GM12891 (cell line): ENCODE measurements around the gene ANKMY1.
A peak's percentile ranks its signal among the peaks of the same experiment; 100 is the strongest.

Experiments
- DNase-seq: peaks from one replicate; pipeline ENCODE4 v3.0.0; 2011; ENCODE audit warnings: low spot score; ENCODE audit not compliant: insufficient read length
- FAIRE-seq: peaks from 2 replicates; lab custom pipeline; 2011; peaks lifted over from hg19 to GRCh38; lab: Jason Lieb, UNC
- PAX5 ChIP-seq: IDR thresholded peaks from 2 replicates; pipeline ENCODE4 v1.6.1; 2011; ENCODE audit warnings: low read length, moderate library complexity, mild to moderate bottlenecking; ENCODE audit not compliant: insufficient read depth, severe bottlenecking
- POLR2A ChIP-seq: IDR thresholded peaks from 2 replicates; pipeline ENCODE4 v1.6.1; 2011; ENCODE audit warnings: low read depth, low read length, control low read depth
- POLR2AphosphoS5 ChIP-seq: IDR thresholded peaks from 2 replicates; pipeline ENCODE4 v1.6.1; 2011; ENCODE audit warnings: low read depth, low read length, control low read depth
- POU2F2 ChIP-seq: IDR thresholded peaks from 2 replicates; pipeline ENCODE4 v1.6.1; 2011; ENCODE audit warnings: low read depth, mild to moderate bottlenecking, control low read depth, low read length, moderate library complexity
- SPI1 ChIP-seq: IDR thresholded peaks from 2 replicates; pipeline ENCODE4 v1.6.1; 2011; ENCODE audit warnings: low read depth, low read length, control low read depth
- TAF1 ChIP-seq: IDR thresholded peaks from 2 replicates; pipeline ENCODE4 v1.6.1; 2011; ENCODE audit warnings: low read depth, low read length, control low read depth

ANKMY1 gene

DNA sequence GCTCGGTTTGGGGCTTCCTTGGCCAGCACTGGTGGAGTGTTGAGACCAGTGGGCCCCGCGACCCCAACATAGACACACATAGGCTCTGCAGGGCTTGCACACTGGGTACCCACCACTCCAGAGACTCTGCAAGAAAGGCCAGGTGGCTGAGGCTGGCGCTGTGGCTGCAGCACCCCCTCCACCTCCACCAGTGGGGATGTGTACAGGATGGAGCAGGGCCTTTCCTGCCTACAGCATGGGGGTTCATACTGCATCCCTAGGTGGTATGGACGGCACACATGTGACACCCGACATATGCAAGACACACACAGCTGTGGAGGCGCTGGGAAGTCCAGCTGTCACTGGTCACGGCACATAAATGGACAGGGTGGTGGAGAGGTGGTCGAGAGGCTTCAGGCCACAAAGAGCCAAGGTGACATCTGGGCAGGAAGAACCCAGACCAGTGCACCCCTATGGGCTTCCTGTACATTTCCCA lies 11.8 kb upstream of the ANKMY1 start:
- no peak for DNase-seq
- TF ChIP-seq POU2F2 (no peak), TAF1 (no peak), SPI1 (no peak), POLR2AphosphoS5 (no peak), POLR2A (no peak), PAX5 (no peak)
- FAIRE-seq, result no peak

DNA sequence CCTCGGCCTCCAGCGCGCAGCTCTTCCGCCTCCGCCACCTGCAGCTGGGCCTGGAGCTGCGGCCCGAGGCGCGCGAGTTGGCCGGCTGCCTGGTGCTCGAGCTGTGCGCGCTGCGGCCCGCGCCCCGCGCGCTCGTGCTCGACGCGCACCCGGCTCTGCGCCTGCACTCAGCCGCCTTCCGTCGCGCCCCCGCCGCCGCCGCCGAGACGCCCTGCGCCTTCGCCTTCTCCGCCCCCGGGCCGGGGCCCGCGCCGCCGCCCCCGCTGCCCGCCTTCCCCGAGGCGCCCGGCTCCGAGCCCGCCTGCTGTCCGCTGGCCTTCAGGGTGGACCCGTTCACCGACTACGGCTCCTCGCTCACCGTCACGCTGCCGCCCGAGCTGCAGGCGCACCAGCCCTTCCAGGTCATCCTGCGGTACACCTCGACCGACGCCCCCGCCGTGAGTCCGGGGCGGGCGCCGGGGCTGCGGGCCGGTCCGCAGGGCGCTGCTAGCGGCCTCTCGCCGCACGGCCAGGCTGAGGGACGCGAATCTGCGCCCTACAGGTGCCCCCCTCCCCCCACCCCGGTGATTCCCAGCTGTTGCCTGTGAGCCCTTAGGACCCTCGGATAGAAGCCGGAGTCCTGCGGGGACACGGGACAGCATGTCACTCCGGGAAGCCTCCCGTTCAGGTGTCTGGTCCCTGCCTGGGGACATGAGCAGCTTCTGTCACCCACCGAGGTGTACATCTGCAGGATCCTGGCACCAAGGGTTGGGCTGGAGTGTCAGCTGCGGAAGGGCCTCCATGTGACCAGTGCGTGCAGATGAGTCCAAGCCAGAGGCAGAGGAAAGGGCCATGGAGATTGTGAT lies 11.1 kb upstream of the ANKMY1 start:
- peak; percentile 90 for FAIRE-seq
- DNase-seq, result peak; percentile 68
- TF ChIP-seq SPI1 (no peak), POU2F2 (no peak), POLR2A (no peak), PAX5 (no peak), POLR2AphosphoS5 (no peak), TAF1 (no peak)

DNA sequence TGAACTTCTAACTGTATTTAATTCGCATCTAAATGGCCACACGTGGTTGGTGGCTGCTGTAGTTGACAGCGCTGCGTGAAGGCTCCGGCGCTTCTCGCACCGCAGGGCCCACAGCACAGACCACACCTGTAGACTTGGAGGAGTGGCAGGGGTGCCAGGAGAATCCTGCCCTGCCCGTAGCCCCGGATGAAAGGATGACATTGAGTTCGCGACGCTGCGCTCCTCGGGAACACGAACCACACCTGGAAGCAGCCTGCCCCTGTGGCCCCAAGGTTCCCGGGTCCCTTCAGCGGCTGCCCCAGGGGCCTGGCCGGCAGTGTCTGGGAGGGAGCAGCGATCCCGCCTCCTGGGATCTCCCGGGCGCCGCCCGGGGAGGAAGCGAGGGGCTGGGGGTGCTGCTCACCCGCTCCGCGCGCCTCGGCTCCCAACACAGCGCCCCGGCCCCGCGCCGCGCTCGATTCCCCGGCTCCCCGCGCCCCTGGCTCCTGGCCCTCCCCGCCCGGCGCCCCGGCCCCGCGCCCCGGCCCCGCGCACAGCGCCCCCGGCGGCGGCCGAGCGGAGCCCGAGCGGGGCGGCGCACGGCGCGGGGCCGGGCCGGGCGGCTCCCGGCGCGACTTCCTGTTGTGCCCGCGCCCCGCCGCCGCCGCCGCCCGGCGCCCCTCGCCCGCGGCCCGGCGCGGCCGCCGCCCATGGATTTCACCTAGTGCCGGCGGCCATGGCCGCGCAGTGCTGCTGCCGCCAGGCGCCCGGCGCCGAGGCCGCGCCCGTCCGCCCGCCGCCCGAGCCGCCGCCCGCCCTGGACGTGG lies 10.3 kb upstream of the ANKMY1 start, which contains the start of gene RNPEPL1:
Gene RNPEPL1, plus strand, starts transcription at position 613 of the 806 bp plus-strand sequence. Its CDS starts 103 bp downstream, at position 716.
- peak; percentile 86 for FAIRE-seq
- TF ChIP-seq SPI1, result no peak
- no peak; the same call in 1 of the 2 replicates for TF ChIP-seq POLR2AphosphoS5
- no peak for TF ChIP-seq PAX5
- no peak for TF ChIP-seq POU2F2
- no peak for TF ChIP-seq POLR2A
- TF ChIP-seq TAF1, result no peak
- DNase-seq, result peak; percentile 70

DNA sequence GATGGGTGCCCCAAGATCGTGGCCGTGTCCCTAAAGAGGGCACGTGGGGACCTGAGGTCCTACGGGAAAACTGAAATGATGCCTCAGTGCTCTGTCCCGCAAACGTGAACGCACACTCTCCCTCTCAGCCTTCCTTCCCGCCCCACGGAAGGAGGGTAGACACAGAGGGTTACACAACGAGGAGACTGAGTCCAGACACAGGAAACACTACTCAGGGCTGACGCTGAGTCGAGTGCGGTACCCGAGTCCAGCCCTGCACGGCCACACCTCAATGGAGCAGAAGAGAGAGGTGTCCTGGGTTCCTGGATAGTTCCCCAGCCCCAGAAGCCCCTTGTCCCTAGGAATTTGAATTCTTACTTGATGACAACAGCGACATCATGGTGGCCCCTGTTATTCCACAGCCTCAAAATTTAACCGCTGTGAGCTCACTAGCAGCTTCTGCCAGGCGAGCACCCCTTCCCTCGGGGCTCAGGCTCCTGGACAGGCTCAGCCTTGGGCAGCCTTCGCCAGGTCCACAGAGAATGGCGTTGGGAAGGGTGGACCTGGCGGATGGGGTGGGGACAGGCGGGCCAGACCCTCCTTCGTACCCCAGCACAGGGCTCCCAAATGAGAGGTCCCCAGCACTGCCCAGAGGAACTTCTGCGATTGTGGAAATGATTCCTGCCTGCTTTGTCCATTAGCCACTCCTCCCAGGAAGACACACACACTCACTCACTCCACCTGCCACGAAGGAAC lies 9.5 kb upstream of the ANKMY1 start:
- no peak for DNase-seq
- TF ChIP-seq POU2F2, result no peak
- TF ChIP-seq TAF1, result no peak
- TF ChIP-seq POLR2A, result no peak
- TF ChIP-seq PAX5, result no peak
- TF ChIP-seq SPI1, result no peak
- TF ChIP-seq POLR2AphosphoS5, result no peak
- peak; percentile 20 for FAIRE-seq

DNA sequence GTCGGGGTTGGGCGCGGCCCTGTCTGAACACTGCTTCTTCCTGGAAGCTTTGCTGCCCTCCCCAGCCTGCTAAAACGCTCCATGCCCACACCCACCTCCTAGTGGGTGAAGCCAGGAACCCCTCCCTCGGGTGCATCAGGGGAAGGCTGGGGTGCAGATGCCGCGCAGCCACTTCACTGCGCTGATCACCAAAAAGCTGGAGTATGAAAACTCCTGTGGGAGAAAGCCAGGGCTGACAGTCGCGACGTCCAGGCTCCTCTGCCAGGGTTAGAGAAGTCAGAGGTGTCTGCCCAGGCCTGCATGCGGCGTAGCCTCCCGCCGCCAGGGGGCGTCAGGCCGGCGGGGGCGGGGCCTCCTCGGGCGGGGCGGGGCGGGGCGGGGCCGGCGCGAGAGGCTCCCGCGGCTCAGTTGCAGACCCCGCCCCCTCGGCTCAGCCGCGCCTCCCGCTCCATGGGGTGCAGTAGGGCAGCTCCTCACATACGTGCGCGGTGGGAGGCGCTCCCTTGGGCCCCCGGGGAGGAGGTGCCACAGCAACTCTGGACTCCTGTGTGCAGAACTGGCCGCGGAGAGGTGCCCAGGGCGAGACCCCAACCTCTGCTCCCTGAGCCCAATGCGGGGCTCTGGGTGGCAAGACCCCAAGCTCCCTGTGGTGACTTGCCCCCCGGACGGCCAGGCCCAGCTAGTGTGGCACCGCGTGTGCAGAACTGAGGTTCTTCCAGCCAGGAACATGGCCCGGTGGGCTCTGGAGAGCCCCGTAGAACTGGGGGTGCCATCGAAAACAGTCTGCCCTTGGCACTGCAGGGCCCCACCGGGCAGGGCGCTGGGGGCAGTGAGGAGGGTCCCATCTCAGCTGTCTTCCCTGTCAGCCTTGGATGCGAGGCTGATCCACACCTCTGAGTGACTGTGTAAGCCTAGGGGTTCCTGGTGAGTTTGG lies 8.7 kb upstream of the ANKMY1 start:
- DNase-seq (peak; percentile 80), FAIRE-seq (peak; percentile 82)
- TF ChIP-seq POU2F2, result 0 out of 2 replicates have a peak, but pooled peaks have one; percentile 14
- TF ChIP-seq POLR2A, result 0 out of 2 replicates have a peak, but pooled peaks have one; percentile 36
- TF ChIP-seq SPI1, result no peak
- TF ChIP-seq PAX5, result no peak
- no peak; the same call in 1 of the 2 replicates for TF ChIP-seq TAF1
- no peak for TF ChIP-seq POLR2AphosphoS5

DNA sequence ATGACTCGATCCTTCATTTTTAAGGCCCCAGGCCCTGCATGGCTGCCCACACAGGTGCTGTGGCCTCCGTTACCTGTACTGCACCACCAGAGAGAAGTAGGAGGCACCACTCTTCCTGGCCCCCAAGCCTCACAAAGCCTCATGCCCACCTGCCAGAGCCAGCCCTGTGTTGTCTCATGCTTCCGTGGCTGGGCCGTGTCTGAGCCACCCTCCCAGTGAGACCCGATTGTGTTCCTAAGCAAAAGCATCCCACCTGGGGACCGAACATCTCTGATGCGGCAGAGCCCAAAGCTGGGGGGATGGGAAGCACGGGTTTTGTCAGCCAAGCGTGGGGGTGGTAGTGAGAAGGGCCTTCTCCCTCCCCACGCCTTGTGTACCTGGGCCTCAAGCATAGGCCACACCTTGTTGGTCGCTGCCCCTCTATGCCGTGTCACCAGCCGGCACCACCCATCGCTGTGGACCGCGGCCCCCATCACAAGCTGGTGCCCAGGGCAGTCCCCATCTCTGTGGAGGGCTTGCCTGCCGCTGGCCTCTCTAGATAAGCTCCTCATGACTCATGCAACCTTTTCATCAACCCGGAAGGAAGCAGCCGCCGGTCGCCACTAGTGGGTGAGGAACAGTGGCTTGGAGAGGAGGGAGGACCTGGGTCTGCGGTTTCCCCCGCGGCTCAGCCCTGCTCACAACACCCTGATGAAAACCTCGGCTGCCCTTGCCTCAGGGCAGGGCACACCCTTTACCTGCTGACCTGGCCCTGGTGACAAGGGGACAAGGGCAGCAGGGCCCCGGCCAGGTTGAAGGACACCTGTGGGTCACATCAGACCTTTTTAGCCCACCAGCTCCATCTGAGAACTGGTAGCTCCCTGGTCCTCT lies 7.8 kb upstream of the ANKMY1 start:
- TF ChIP-seq TAF1 (peak; percentile 71; the same call in 1 of the 2 replicates), POLR2A (peak; percentile 62), POLR2AphosphoS5 (no peak; the same call in 1 of the 2 replicates), POU2F2 (peak; percentile 65; the same call in 1 of the 2 replicates), PAX5 (no peak), SPI1 (peak; percentile 38; the same call in 1 of the 2 replicates)
- no peak for DNase-seq
- peak; percentile 85 for FAIRE-seq

DNA sequence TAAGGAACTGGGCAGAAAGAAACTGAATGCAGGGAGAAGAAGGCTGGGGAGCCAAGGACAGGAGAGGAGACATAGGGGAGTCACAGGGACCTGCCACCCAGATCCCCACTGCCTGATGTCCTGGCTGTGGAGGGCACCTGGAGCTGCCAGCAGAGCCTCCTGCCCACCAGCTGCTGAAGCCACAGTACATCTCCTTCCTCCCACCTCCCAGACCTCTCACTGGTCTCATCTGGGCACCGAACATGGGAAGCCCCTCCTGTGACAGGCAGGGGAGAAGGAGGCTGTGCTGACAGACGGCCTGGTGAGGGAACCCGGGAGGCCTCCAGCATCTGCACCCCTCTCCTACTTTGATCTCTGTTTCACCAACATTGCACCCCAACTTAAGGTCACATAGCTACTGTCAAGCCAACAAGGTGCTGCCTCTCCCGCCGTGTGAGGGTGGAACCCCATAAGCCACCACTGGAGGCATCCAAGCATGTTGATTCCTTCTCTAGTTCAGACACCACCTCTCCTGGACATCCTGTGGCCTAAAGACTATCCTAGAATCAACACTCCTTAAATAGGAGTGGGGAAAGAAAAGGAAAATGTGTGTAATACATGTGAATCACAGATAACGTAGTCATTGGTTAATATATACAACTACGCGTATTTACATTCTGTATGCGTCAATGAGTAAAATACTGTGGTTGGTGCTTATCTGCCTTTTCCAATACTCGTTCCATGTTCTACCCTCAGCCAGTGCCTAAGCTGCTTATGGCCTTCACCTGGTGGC lies 7.0 kb upstream of the ANKMY1 start:
- peak; percentile 84 for FAIRE-seq
- DNase-seq, result no peak
- TF ChIP-seq TAF1, result no peak
- TF ChIP-seq PAX5, result no peak
- TF ChIP-seq POLR2AphosphoS5, result 0 out of 2 replicates have a peak, but pooled peaks have one; percentile 35
- 0 out of 2 replicates have a peak, but pooled peaks have one; percentile 5 for TF ChIP-seq POLR2A
- TF ChIP-seq POU2F2, result 0 out of 2 replicates have a peak, but pooled peaks have one; percentile 24
- TF ChIP-seq SPI1, result no peak
